Uterus (tissue), 2 donors: ENCODE data around the gene SCFD2.

Source experiments
- CTCF ChIP-seq, 4 experiments: fragments of 200-600 bp in 2 of 4; fragments of 450-650 bp in 2 of 4; sonication (generic) in 2 of 4; IDR thresholded peaks; one replicate each; pipeline ENCODE4 v1.5.1; 2016 to 2019; ENCODE audit warnings: antibody characterized with exemption in 4 of 4, mild to moderate bottlenecking in 2 of 4, moderate library complexity in 1 of 4
- POLR2A ChIP-seq, 2 donors: fragments of 450-650 bp; IDR thresholded peaks; one replicate each; pipeline ENCODE4 v1.6.1; 2016; ENCODE audit warnings: antibody characterized with exemption in 2 of 2, mild to moderate bottlenecking in 1 of 2, moderate library complexity in 1 of 2

GRCh38 chr4:53136954-53137353 is 228.9 kb downstream of the SCFD2 start:
- TF ChIP-seq POLR2A (IDR thresholded peaks at IDR 0.05) (no peak), CTCF (IDR thresholded peaks at IDR 0.05) (no peak)
